H7 (cell line): ENCODE results near the gene LRRIQ4. TPM values are rescaled to one million over a fixed set of nuclear protein-coding genes. Genes with fewer than 3 reads are reported as not detected.

Experiments used
- DNase-seq: peaks from one replicate; pipeline ENCODE4 v3.0.0; 2012
- H3K27me3 ChIP-seq: 2 replicates; pipeline ENCODE4 v1.6.0; 2011; ENCODE audit warnings: mild to moderate bottlenecking, low read length; ENCODE audit not compliant: control insufficient read depth, insufficient read depth
- H3K36me3 ChIP-seq: replicated peaks from 2 replicates; pipeline ENCODE4 v1.5.1; 2011; ENCODE audit warnings: low read length; ENCODE audit not compliant: control insufficient read depth, insufficient read depth
- H3K4me3 ChIP-seq: 2 replicates; pipeline ENCODE4 v1.5.1; 2011; ENCODE audit warnings: low read depth, mild to moderate bottlenecking, control low read depth, low read length, moderate library complexity; ENCODE audit not compliant: insufficient read depth
- total RNA-seq: library from RNA; depleted of rRNA; stranded (reverse); fragments of >200 nt; shearing (Covaris generic); gene quantifications from 2 replicates; pipeline ENCODE4 v1.2.3, GENCODE V29; 2014

The LRRIQ4 gene
- total RNA-seq, 1 experiment from 2014 or later, result not detected

DNA sequence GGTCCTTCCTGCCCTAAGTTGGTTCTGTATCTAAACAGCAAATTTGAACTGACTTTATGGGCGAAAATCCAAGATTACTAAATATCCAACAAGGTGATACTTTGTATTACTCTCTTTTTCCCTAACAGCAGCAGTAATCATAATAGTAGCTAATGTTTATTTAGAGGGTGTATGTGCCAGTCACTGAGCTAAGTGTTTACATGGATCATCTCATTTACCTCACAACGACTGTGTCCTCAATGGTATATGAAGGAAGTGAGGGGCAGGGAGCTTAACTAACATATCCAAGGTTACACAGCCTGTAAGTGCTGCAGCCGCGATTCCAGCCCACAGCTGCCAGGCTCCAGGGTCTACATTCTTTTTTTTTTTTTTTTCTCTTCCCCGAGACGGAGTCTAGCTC lies 10.3 kb downstream of the LRRIQ4 start:
- Histone ChIP-seq H3K36me3 (no peaks in the 10 kb centered on the region), H3K27me3 (no peaks in the 10 kb centered on the region), H3K4me3 (no peak overlapping the region)
- DNase-seq, result no peak

- Histone ChIP-seq H3K36me3 (no peaks in the 10 kb centered on the region), H3K4me3 (no peak overlapping the region), H3K27me3 (no peaks in the 10 kb centered on the region)
- no peak for DNase-seq
Observed at GRCh38 chr3:169825316-169825715, 12.6 kb downstream of the LRRIQ4 start.

- no peak for DNase-seq
Observed at GRCh38 chr3:169827712-169828111, 15.0 kb downstream of the LRRIQ4 start.

GRCh38 chr3:169835533-169835932 lies 22.9 kb downstream of the LRRIQ4 start:
- Histone ChIP-seq H3K27me3 (no peaks in the 10 kb centered on the region), H3K36me3 (no peaks in the 10 kb centered on the region), H3K4me3 (no peak overlapping the region)
- no peak for DNase-seq

More at GRCh38 chr3:169827712-169828111, 15.0 kb downstream of the LRRIQ4 start:
- H3K36me3 ChIP-seq, result no peaks in the 10 kb centered on the region
- no peak overlapping the region for H3K4me3 ChIP-seq
- H3K27me3 ChIP-seq, result no peaks in the 10 kb centered on the region

GRCh38 chr3:169836078-169836941 lies 23.6 kb downstream of the LRRIQ4 start:
- Histone ChIP-seq H3K27me3 (no peaks in the 10 kb centered on the region), H3K36me3 (no peaks in the 10 kb centered on the region), H3K4me3 (no peak overlapping the region)
- DNase-seq, result no peak

- Histone ChIP-seq H3K27me3 (no peaks in the 10 kb centered on the region), H3K4me3 (no peak overlapping the region)
- no peak for DNase-seq
Observed at GRCh38 chr3:169836942-169837275, 24.2 kb downstream of the LRRIQ4 start.

GRCh38 chr3:169838511-169839030 lies 25.9 kb downstream of the LRRIQ4 start:
- DNase-seq, result no peak
- H3K4me3 ChIP-seq, result no peak overlapping the region
- H3K36me3 ChIP-seq, result no peaks in the 10 kb centered on the region
- no peaks in the 10 kb centered on the region for H3K27me3 ChIP-seq

More at GRCh38 chr3:169836942-169837275, 24.2 kb downstream of the LRRIQ4 start:
- no peaks in the 10 kb centered on the region for H3K36me3 ChIP-seq

DNA sequence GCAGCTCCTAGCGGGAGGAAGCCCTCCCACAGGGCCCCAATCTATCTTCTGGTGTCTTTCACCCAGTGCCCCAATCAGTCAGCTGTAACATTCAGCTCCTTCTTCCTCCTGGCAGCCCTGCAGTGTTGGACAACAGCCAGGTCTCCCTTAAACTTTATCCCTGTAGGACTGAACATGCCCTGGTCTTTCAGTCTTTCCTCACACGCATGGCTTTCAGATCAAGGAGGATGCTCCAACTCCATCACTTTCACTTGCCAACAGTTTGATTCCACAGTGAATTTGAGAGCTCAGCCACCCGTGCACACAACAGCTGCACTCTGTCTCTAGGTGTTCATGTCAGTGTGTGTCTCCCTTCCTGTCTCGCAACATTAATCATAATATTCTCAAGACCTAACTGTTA lies 28.5 kb downstream of the LRRIQ4 start:
- no peak for DNase-seq
- H3K27me3 ChIP-seq, result no peaks in the 10 kb centered on the region
- no peak overlapping the region for H3K4me3 ChIP-seq
- H3K36me3 ChIP-seq, result no peaks in the 10 kb centered on the region

DNA sequence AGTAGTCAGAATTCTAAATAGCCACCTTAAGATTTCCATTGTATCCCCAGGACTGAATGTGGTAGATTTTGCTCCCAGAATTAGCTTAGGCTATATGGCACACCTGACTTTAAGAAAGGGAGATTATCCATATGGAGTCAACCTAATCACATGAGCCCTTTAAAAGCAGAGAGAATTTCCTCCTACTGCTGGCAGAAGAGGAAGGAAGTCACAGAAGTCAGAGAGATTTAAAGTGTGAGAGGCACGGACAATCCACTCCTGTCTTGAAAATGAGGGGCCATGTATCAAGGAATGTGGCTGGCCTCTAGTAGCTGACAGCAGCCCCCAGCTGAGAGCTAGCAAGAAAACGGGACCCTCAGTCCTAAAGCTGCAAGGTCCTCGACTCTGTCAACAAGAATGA lies 30.3 kb downstream of the LRRIQ4 start:
- Histone ChIP-seq H3K27me3 (no peaks in the 10 kb centered on the region), H3K36me3 (no peaks in the 10 kb centered on the region), H3K4me3 (no peak overlapping the region)
- no peak for DNase-seq

DNA sequence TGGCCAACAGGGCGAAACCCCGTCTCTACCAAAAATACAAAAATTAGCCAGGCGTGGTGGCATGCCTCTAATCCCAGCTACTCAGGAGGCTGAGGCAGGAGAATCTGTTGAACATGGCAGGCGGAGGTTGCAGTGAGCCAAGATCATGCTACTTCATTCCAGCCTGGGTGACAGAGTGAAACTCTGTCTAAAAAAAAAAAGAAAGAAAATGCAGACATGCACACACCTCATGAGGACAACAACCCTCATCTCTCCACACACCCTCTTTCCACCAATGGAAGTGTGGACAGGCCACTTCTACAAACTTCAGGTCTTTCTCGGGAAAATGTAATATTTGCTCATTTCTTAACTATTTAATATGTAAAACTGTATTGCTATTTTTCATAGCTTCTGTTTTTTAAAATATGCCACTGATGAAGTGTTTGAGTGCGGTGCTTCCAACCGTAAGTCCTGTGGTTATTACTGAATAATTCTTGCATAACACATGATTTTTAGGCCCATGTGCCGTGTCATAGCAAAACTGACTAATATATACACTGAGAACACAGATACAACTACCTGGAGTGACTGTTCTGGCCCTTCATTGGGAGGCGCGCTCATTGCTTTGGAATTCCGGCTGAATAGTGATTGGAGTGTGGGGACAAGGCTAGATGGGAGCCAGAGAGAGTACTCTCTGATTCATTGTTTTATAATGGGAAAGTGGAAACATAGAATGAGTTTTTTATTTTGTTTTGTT lies 34.0 kb downstream of the LRRIQ4 start:
- Histone ChIP-seq H3K4me3 (no peak overlapping the region), H3K36me3 (no peaks in the 10 kb centered on the region), H3K27me3 (no peaks in the 10 kb centered on the region)
- no peak for DNase-seq

DNA sequence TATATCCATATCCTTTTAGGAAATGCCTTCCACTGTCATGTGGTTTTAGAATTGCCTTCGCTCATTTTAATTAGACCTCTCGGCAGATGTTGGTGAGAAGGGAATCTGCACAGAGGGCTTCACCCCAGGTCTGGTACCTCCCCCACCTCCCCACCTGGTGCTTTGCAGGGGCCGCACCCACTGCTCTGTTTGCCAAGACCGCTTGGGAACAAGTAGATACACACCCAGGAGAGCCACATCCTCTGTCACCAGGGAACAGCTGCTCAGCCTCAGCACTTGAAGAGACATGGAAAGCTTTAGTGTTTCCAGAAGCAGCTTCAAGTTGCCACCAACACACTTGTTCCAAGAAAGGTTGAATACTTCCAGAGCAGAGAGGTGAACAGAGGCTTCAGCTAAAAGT lies 35.2 kb downstream of the LRRIQ4 start:
- no peaks in the 10 kb centered on the region for H3K27me3 ChIP-seq
- DNase-seq, result no peak
- H3K36me3 ChIP-seq, result no peaks in the 10 kb centered on the region
- H3K4me3 ChIP-seq, result no peak overlapping the region

- DNase-seq, result no peak
- no peaks in the 10 kb centered on the region for H3K36me3 ChIP-seq
- no peaks in the 10 kb centered on the region for H3K27me3 ChIP-seq
- no peak overlapping the region for H3K4me3 ChIP-seq
Observed at GRCh38 chr3:169848741-169849140, 36.1 kb downstream of the LRRIQ4 start.

DNA sequence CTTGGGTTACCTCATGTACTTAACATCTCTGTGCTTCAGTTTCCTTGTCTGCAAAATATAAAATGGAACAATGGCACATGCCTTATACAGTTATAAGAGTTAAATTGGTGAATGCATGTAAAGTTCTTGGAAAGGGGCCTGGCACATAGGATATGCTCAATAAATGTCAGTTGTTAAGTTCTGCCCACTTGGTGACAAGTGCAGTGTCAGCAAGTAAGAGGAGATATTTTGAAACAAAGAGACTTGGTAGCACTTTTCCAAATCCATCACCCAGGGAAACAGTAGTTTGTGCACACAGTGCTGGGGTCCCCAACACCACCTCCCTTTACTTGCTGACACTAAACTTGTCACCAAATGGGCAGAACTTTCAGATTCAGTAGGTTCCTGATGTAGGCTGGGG lies 37.9 kb downstream of the LRRIQ4 start:
- DNase-seq, result no peak
- H3K4me3 ChIP-seq, result no peak overlapping the region
- H3K36me3 ChIP-seq, result no peaks in the 10 kb centered on the region
- H3K27me3 ChIP-seq, result no peaks in the 10 kb centered on the region

DNA sequence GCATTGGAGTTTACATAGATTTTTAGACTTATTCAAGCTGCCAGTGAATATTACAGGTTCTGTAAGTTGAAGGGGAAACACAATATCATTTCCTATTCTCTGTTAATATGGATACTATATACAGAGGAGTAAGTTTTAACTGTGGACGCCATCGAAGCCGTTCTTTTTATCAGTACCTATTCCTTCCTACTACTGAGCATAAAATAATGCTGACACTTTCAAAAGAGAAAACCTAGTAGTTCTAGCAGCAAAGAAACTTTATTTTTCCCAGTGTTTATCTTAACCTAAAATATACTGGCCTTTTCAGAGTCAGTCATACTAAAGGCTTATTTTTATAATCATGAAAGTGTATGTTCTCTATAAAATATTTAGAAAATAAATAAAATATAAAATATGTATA lies 42.8 kb downstream of the LRRIQ4 start:
- DNase-seq, result no peak
- no peaks in the 10 kb centered on the region for H3K36me3 ChIP-seq
- no peaks in the 10 kb centered on the region for H3K27me3 ChIP-seq
- no peak overlapping the region for H3K4me3 ChIP-seq

GRCh38 chr3:169857811-169858210 lies 45.1 kb downstream of the LRRIQ4 start:
- Histone ChIP-seq H3K4me3 (no peak overlapping the region), H3K27me3 (no peaks in the 10 kb centered on the region), H3K36me3 (no peaks in the 10 kb centered on the region)
- no peak for DNase-seq
